PFSK-1 (cell line): ENCODE results near the gene ATG14.

ENCODE experiments used
- FOXP2 ChIP-seq: optimal IDR thresholded peaks from 2 replicates; pipeline ENCODE3; 2011; ENCODE audit warnings: borderline replicate concordance, control low read depth, inconsistent platforms; ENCODE audit not compliant: insufficient read depth; ENCODE audit errors: extremely low read length, extremely low read depth
- POLR2AphosphoS5 ChIP-seq: IDR thresholded peaks from 2 replicates; pipeline ENCODE4 v1.6.1; 2012; ENCODE audit warnings: low read depth, mild to moderate bottlenecking, control low read depth, low read length, moderate library complexity
- SIN3A ChIP-seq: IDR thresholded peaks from 2 replicates; pipeline ENCODE4 v1.6.1; 2012; ENCODE audit warnings: mild to moderate bottlenecking, low read length, moderate library complexity, borderline replicate concordance; ENCODE audit not compliant: insufficient read depth
- TAF1 ChIP-seq: IDR thresholded peaks from 2 replicates; pipeline ENCODE4 v1.6.1; 2012; ENCODE audit warnings: low read length, control low read depth, borderline replicate concordance; ENCODE audit not compliant: insufficient read depth
- TF ChIP-seq, protein P1 (sequence below), 2 experiments: IDR thresholded peaks; 2 replicates each; pipeline versions ENCODE4 v1.6.1 to v1.8.0; 2011 to 2012; ENCODE audit warnings: low read depth in 2 of 2, low read length in 2 of 2, control low read depth in 1 of 2, inconsistent platforms in 1 of 2, mild to moderate bottlenecking in 1 of 2, moderate library complexity in 1 of 2; ENCODE audit not compliant: insufficient read depth in 1 of 2

Gene ATG14

DNA sequence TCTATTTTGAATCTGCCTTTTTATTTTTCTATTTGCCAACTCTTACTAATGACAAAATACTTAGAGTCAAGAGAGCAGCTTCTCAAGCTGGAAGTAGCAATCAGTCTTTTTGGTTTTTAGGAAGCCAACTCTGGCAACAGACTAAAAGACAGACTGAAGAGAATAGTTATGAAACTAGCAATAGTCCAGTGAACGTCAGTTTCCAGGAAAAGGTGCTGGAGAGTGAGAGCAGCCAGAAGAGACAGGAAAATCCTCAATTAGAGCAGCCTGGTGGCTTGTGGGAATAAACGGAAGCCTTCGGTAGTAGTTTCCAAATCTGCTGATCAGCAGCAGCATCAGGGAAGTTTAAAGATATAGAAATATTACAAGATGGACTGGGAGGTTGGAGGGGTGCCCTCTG lies 27.1 kb downstream of the ATG14 start:
- TF ChIP-seq TAF1 (no peak), SIN3A (no peak), POLR2AphosphoS5 (no peak), FOXP2 (no peak)
- TF ChIP-seq, protein P1, sequence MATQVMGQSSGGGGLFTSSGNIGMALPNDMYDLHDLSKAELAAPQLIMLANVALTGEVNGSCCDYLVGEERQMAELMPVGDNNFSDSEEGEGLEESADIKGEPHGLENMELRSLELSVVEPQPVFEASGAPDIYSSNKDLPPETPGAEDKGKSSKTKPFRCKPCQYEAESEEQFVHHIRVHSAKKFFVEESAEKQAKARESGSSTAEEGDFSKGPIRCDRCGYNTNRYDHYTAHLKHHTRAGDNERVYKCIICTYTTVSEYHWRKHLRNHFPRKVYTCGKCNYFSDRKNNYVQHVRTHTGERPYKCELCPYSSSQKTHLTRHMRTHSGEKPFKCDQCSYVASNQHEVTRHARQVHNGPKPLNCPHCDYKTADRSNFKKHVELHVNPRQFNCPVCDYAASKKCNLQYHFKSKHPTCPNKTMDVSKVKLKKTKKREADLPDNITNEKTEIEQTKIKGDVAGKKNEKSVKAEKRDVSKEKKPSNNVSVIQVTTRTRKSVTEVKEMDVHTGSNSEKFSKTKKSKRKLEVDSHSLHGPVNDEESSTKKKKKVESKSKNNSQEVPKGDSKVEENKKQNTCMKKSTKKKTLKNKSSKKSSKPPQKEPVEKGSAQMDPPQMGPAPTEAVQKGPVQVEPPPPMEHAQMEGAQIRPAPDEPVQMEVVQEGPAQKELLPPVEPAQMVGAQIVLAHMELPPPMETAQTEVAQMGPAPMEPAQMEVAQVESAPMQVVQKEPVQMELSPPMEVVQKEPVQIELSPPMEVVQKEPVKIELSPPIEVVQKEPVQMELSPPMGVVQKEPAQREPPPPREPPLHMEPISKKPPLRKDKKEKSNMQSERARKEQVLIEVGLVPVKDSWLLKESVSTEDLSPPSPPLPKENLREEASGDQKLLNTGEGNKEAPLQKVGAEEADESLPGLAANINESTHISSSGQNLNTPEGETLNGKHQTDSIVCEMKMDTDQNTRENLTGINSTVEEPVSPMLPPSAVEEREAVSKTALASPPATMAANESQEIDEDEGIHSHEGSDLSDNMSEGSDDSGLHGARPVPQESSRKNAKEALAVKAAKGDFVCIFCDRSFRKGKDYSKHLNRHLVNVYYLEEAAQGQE (IDR thresholded peaks at IDR 0.05; ENCODE audit: insufficient read depth in 1 of 2, low read depth in 2 of 2, low read length in 2 of 2) = no peak

DNA sequence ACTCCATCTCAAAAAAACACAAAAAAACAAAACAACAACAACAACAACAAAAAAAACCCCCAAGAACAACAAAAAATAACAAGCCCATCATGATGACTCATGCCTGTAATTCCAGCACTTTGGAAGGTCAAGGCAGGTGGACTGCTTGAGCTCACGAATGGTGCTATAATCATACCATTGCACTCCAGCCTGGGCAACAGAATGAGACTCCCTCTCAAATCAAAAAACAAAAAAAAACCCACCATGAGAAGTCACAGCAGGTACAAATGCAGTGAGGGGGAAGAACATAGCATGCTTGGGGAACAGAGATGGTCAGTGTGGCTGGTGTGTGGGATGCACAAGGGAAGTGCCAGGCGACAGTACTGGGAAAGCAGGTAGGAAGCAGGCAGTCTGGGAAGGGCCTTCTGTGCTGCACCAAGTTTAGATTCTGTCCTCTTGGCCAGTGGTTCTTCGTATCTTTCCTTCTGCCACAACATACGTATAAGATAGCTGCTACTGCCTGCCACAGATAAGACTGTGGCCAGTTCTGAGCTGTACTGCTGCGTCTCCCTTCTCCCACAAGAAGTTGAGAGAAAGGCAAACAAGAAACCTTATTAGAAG lies 28.0 kb downstream of the ATG14 start:
- TF ChIP-seq FOXP2 = no peak
- no peak for TF ChIP-seq TAF1
- TF ChIP-seq POLR2AphosphoS5 = no peak
- no peak for TF ChIP-seq SIN3A
- TF ChIP-seq, protein P1 (IDR thresholded peaks at IDR 0.05; ENCODE audit: insufficient read depth in 1 of 2, low read depth in 2 of 2, low read length in 2 of 2) = no peak

DNA sequence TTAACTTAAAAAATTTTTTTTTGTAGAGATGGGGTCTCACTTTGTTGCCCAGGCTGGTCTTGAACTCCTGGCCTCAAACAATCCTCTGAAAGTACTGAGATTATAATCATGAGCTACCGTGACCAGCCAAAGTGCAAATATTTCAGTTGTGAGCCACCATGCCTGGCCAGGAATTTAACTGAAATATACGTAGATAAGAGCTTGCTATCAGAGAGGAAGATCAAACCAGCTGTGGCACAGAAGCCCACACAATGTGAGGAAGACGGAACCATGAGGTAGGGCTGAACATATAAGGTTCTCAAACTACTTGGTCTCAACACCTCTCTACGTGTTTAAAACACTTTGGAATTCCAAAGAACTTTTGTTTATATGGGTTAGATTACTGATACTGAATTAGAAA lies 29.1 kb downstream of the ATG14 start:
- TF ChIP-seq, protein P1 (IDR thresholded peaks at IDR 0.05; ENCODE audit: insufficient read depth in 1 of 2, low read depth in 2 of 2, low read length in 2 of 2) = no peak
- no peak for TF ChIP-seq FOXP2
- TF ChIP-seq TAF1 = no peak
- no peak for TF ChIP-seq SIN3A
- TF ChIP-seq POLR2AphosphoS5 = no peak

DNA sequence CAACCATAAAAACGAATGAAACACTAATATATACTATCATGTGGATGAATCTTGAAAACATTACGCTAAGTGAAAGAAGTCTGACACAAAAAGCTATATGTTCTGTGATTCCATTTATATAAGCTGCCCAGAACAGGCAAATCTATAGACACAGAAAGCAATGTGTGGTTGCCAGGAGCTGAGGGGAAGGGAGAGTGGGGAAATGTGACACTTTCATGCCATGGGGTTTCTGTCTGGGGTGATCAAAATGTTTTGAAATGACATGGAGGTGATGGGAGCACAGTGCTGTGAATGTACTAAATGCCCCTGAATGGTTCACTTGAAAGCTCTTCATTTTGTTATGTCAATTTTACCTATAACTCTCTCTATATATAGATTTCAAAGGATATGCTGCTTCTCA lies 30.1 kb downstream of the ATG14 start:
- TF ChIP-seq FOXP2 (no peak), SIN3A (no peak), POLR2AphosphoS5 (no peak)

DNA sequence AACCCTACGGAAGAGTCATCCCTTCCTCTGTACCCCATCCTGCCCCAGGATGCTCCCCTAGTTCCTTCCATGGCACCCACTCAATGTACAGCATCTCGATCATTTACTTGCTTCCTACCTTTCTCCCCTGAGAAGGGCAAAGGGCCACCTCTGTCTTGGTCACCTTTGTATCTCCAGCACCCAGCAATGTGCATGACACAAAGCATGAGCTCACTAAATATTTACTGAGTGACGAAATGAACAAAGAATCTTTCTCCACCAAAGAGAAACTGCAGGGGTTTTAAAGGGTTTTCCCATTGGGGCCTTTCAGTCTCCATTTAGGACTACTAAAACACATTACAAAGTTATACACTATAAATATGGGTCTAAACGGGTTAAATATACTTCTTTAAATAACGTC lies 30.6 kb downstream of the ATG14 start:
- TF ChIP-seq SIN3A (no peak), FOXP2 (no peak), POLR2AphosphoS5 (no peak), TAF1 (no peak)
- TF ChIP-seq, protein P1 (IDR thresholded peaks at IDR 0.05; ENCODE audit: insufficient read depth in 1 of 2, low read depth in 2 of 2, low read length in 2 of 2) = no peak

DNA sequence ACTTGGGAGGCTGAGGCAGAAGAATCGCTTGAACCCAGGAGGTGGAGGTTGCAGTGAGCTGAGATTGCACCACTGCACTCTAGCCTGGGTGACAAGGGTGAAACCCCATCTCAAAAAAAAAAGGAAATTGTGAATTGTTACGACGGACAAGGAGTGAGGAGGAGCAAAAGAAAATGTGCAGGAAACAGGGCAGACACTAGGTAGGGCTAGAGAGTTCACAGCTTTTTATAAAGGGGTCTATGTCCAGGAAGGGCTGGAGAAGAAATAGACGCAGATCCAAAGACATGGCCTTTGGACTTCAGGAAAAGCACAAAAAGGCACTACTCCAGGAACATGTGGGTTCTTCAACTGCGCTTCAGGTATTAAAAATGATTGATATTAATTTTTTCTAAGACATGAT lies 34.4 kb downstream of the ATG14 start:
- TF ChIP-seq, protein P1 (IDR thresholded peaks at IDR 0.05; ENCODE audit: insufficient read depth in 1 of 2, low read depth in 2 of 2, low read length in 2 of 2) = no peak
- TF ChIP-seq FOXP2 (no peak), POLR2AphosphoS5 (no peak), TAF1 (no peak), SIN3A (no peak)
